Measurements from ENCODE around the gene CCDC12. TPM values are rescaled to one million over a fixed set of nuclear protein-coding genes. Genes with fewer than 3 reads are reported as not detected.

Gene CCDC12
- total RNA-seq, 4 donors from 2014 or later: 64.6 to 101 (median 82.5) TPM

GRCh38 chr3:46952813-46953212, 23.7 kb downstream of the CCDC12 start:
- DNase-seq (ENCODE audit: low spot score in 2 of 2): no peak
- intact Hi-C loops (cut with DNase I; ENCODE audit: low total_unique reads): no loop called here
- H3K4me3 ChIP-seq (ENCODE audit: low read depth, poor library complexity, severe bottlenecking): no peak overlapping the region
- no peak for TF ChIP-seq POLR2A (IDR thresholded peaks at IDR 0.05)
- TF ChIP-seq, protein P1, sequence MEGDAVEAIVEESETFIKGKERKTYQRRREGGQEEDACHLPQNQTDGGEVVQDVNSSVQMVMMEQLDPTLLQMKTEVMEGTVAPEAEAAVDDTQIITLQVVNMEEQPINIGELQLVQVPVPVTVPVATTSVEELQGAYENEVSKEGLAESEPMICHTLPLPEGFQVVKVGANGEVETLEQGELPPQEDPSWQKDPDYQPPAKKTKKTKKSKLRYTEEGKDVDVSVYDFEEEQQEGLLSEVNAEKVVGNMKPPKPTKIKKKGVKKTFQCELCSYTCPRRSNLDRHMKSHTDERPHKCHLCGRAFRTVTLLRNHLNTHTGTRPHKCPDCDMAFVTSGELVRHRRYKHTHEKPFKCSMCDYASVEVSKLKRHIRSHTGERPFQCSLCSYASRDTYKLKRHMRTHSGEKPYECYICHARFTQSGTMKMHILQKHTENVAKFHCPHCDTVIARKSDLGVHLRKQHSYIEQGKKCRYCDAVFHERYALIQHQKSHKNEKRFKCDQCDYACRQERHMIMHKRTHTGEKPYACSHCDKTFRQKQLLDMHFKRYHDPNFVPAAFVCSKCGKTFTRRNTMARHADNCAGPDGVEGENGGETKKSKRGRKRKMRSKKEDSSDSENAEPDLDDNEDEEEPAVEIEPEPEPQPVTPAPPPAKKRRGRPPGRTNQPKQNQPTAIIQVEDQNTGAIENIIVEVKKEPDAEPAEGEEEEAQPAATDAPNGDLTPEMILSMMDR (IDR thresholded peaks at IDR 0.05): no peak
- WGBS, 2 donors: 81 to 92% methylated on average over 2 of the region's 2 CpGs

DNA sequence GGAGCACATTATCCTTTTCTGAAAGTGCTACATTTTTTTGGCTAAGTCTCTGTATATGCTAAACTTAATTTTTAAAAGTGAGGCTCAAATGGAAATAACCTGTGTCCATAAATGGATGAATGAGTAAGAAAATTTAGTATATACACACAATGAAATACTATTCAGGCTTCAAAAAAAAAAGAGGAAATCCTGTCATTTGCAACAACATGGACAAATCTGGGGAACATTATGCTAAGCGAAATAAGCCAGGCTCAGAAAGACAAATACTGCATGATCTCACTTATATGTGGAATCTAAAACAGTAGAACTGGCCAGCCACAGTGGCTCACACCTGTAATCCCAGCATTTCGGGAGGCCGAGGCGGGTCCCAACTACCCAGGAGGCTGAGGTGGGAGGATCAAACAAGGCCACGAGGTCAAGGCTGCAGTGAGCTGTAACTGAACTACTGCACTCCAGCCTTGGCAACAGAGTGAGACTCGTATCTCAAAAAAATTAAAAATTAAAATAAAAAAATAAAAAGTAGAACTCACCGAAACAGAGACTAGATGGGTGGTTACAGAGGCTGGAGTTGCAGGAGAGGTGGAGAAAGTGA, 25.8 kb downstream of the CCDC12 start:
- DNase-seq (ENCODE audit: low spot score in 2 of 2): no peak
- no peak overlapping the region for H3K4me3 ChIP-seq (ENCODE audit: low read depth, poor library complexity, severe bottlenecking)
- intact Hi-C loops (cut with DNase I; ENCODE audit: low total_unique reads): no loop called here
- TF ChIP-seq, protein P1 (IDR thresholded peaks at IDR 0.05): no peak
- TF ChIP-seq POLR2A (IDR thresholded peaks at IDR 0.05): no peak
- WGBS, 2 donors: 75 to 76% methylated on average over 7 of the region's 7 CpGs

DNA sequence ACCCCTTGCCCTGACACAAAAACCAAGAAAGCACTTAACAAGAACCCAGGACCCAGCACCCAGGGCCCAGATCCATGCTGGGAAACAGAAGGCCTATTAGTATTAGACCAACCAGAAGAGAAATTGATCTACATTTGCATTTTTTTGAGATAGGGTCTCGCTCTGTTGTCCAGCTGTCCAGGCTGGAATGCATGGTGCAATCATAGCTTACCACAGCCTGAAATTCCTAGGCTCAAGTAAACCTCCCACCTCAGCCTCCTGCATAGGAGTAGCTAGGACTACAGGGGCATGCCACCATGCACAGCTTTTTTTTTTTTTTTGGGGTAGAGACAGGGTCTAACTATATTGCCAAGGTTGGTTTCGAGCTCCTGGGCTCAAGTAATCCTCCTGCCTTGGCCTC, 26.4 kb downstream of the CCDC12 start:
- no peak for DNase-seq (ENCODE audit: low spot score in 2 of 2)
- no peak overlapping the region for H3K4me3 ChIP-seq (ENCODE audit: low read depth, poor library complexity, severe bottlenecking)
- 95% methylated on average over 2 of the region's 2 CpGs for WGBS, 2 donors
- TF ChIP-seq, protein P1 (IDR thresholded peaks at IDR 0.05): no peak
- no peak for TF ChIP-seq POLR2A (IDR thresholded peaks at IDR 0.05)
- intact Hi-C loops (cut with DNase I; ENCODE audit: low total_unique reads): no loop called here

DNA sequence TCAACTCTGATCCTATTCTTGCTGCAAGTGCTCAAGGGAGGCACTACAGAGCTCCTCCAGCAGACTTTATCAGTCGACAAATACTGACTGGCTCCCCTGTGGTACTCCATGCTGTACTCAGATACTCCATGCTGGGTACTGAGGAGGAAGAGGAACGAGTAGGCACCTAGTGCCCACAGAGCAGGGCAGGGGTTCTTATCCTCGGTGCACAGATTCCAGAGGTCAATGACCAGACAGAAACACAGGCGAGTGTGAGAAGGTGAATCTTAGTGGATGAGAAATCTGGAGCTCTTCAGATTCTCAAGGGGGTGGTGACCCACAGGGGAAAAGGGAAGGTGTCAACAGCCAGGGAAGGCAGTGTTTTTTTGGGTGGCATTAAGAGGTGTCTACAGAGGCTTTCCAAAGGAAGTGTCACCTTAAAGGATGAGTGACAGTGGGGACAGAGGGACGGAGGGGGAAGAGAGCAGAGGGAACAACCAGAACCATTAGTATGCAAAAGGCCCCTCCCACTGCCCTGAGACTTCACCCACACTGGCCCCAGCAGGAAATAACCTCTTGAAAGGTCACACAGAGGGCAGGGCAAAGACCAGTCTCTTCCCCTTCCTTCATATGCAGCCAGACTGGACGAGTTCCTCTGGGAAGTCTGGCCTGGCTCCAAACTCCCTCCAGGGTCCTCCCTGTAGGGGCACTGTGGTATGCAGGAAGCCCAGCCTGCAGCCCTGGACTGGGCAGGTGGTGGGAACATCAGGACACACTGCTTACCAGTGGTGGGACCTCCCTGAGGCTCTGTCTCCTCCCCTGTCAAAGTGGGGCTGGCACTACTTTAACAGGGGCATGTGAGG, 27.5 kb downstream of the CCDC12 start:
- TF ChIP-seq, protein P1 (IDR thresholded peaks at IDR 0.05): no peak
- TF ChIP-seq POLR2A (IDR thresholded peaks at IDR 0.05): no peak
- no peak for DNase-seq (ENCODE audit: low spot score in 2 of 2)
- intact Hi-C loops (cut with DNase I; ENCODE audit: low total_unique reads): no loop called here
- 40 to 42% methylated on average over 5 to 6 of the region's 6 CpGs for WGBS, 2 donors
- no peak overlapping the region for H3K4me3 ChIP-seq (ENCODE audit: low read depth, poor library complexity, severe bottlenecking)

DNA sequence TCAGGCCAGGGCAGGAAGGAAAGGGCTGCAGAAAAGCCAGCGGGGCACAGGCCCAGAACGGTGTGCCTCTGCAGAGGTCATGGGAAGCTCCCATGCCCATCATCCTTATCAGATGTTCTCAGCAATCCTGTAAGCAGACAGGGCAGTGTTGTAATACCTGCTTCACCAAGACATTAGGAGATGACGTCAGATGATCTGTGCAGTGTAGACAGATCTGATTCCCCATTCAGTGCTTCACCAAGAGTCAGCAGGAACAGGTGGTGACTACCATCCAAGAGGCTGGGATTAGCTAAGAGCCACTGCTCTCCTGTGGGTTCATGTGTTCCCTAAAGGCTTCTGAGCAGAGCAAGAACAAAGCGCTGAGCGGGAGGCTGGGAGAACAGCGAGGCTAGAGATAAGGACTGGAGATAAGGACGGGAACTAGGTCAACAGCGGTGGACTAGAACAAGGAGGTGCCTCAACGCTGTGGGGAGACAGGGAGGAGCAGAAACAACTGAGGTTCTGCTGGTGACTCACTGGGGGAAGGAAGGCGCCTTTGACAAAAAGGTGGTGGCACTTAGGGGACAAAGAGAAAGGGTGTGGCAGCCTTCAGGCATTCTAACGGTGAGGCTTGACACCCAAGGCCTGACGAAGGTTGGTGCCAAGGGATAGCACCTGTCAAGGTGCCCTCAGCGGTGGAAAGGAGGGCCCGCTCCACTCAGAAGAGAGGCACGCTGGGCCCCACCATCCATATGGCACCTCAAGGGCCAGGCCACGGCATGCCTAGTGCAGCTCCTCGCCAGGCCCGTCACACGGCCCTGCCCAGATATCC, 28.4 kb downstream of the CCDC12 start:
- TF ChIP-seq, protein P1 (IDR thresholded peaks at IDR 0.05): no peak
- no peak for TF ChIP-seq POLR2A (IDR thresholded peaks at IDR 0.05)
- intact Hi-C loops (cut with DNase I; ENCODE audit: low total_unique reads): no loop called here
- H3K4me3 ChIP-seq (ENCODE audit: low read depth, poor library complexity, severe bottlenecking): no peak overlapping the region
- peak in 1 of 2 donors; percentile 71 for DNase-seq (ENCODE audit: low spot score in 2 of 2)
- 45 to 51% methylated on average over 19 of the region's 19 CpGs for WGBS, 2 donors

All from lower leg skin (tissue), 4 donors.